Endothelial cell of umbilical vein (primary cell): ENCODE data around the gene MYH9.

Experiments
- EZH2 ChIP-seq: IDR thresholded peaks from 2 replicates; pipeline ENCODE4 v1.6.1; 2012; ENCODE audit warnings: borderline replicate concordance, low read depth, mild to moderate bottlenecking, moderate library complexity, low read length, inconsistent platforms; ENCODE audit not compliant: severe bottlenecking
- JUN ChIP-seq: IDR thresholded peaks from 2 replicates; pipeline ENCODE4 v1.6.1; 2011; ENCODE audit warnings: borderline replicate concordance, low read depth; ENCODE audit not compliant: insufficient read length, insufficient read depth
- MYC ChIP-seq: IDR thresholded peaks from one replicate; pipeline ENCODE4 v1.6.1; 2011; ENCODE audit warnings: mild to moderate bottlenecking, low read depth, low read length
- POLR2A ChIP-seq: IDR thresholded peaks from 2 replicates; pipeline ENCODE4 v1.6.1; 2012; ENCODE audit warnings: low read depth, mild to moderate bottlenecking, control low read depth, low read length
- POLR2AphosphoS5 ChIP-seq: IDR thresholded peaks from 2 replicates; pipeline ENCODE4 v1.6.1; 2012; ENCODE audit warnings: low read depth, mild to moderate bottlenecking, control low read depth, low read length, moderate library complexity; ENCODE audit not compliant: insufficient read depth
- TF ChIP-seq, protein P1 (sequence below), 2 donors: IDR thresholded peaks; 1 replicate in 1 of 2; 2 replicates in 1 of 2; pipeline ENCODE4 v1.5.1; 2011; ENCODE audit warnings: low read length in 2 of 2, mild to moderate bottlenecking in 2 of 2, moderate library complexity in 2 of 2, control low read depth in 1 of 2, inconsistent platforms in 1 of 2, low read depth in 1 of 2; ENCODE audit not compliant: insufficient read depth in 1 of 2; ENCODE audit errors: extremely low read depth in 1 of 2
- TF ChIP-seq, protein P2 (sequence below): IDR thresholded peaks from 2 replicates; pipeline ENCODE4 v1.6.1; 2011; ENCODE audit not compliant: insufficient read depth, insufficient read length

GRCh38 chr22:36326178-36327161 is 61.3 kb downstream of the MYH9 start:
- TF ChIP-seq POLR2A = peak; percentile 23
- TF ChIP-seq, protein P1, sequence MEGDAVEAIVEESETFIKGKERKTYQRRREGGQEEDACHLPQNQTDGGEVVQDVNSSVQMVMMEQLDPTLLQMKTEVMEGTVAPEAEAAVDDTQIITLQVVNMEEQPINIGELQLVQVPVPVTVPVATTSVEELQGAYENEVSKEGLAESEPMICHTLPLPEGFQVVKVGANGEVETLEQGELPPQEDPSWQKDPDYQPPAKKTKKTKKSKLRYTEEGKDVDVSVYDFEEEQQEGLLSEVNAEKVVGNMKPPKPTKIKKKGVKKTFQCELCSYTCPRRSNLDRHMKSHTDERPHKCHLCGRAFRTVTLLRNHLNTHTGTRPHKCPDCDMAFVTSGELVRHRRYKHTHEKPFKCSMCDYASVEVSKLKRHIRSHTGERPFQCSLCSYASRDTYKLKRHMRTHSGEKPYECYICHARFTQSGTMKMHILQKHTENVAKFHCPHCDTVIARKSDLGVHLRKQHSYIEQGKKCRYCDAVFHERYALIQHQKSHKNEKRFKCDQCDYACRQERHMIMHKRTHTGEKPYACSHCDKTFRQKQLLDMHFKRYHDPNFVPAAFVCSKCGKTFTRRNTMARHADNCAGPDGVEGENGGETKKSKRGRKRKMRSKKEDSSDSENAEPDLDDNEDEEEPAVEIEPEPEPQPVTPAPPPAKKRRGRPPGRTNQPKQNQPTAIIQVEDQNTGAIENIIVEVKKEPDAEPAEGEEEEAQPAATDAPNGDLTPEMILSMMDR (IDR thresholded peaks at IDR 0.05; ENCODE audit: extremely low read depth in 1 of 2, insufficient read depth in 1 of 2, low read depth in 1 of 2, low read length in 2 of 2) = no peak
- no peak for TF ChIP-seq EZH2
- peak; percentile 46 for TF ChIP-seq POLR2AphosphoS5
- no peak for TF ChIP-seq JUN
- TF ChIP-seq, protein P2, sequence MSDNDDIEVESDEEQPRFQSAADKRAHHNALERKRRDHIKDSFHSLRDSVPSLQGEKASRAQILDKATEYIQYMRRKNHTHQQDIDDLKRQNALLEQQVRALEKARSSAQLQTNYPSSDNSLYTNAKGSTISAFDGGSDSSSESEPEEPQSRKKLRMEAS = no peak
- no peak for TF ChIP-seq MYC
